RPMI7951 (cell line): Measurements from ENCODE around the gene DOCK2. TPM values are rescaled to one million over a fixed set of nuclear protein-coding genes. Genes with fewer than 3 reads are reported as not detected.
A peak's percentile ranks its signal among the peaks of the same experiment; 100 is the strongest.
"Not testable (repeated sequence)": the region's sequence is repeated elsewhere in the genome, so short reads cannot be mapped to it uniquely, and the experiment has no call there.

Experiments
- DNase-seq: peaks from one replicate; pipeline ENCODE4 v3.0.0-alpha.2; 2012; ENCODE audit warnings: low read depth
- total RNA-seq: library from RNA; depleted of rRNA; stranded (reverse); fragments of >200 nt; shearing (Covaris generic); gene quantifications from 2 replicates; pipeline ENCODE4 v1.2.3, GENCODE V29; 2014

DOCK2 gene
- total RNA-seq, 1 experiment from 2014 or later: 12.5 TPM

DNA sequence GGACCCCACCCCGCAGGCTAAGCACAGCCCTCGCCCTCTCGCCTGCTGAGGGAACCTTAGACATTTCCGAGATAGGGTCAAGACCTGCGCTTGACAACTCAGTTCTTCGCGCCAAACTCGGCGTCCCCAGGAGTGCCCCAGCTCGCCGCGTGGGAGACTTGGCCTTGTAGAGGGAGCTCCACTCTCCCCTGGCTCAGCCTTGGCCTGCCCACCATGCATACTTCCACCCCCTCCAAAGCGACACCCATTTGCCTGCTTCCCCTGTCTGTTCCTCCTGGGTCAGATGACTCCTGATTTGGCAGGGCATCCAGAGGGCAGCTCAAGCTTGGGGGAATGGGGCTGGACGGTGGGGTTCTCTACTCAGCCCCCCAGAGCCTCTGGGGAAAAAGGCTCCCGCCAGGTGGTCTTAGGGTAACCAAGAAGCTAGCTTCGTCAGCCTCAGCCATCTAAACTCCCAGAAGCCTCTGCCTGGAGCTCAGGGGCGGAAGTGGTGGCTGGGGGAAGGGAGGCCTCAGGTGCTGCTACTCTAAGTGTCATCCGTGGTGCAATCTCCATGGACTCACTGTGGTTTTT lies 560 bp downstream of the DOCK2 start:
- no peak for DNase-seq

- no peak for DNase-seq
These were observed 4.2 kb downstream of the DOCK2 start for GRCh38 chr5:169641253-169641652.

DNA sequence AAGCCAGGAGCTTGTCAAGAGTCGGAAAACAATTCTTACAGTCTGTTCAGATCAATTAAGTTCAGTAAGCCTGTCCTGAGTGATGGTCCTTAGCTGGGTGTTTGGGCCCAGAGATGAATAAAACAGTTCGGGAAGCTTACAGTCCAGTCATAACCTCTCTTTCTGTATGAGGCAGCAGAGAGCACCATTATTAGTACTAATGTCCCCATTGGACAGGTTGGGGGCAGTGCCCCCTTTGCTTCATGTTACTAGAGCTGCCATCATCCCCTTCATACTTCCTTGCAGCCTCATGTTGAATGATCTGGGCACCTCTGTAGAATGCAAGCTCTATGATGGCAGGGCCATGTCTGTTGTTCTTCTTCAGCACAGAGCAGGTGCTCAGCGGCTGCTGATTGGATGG lies 9.8 kb downstream of the DOCK2 start:
- no peak for DNase-seq

GRCh38 chr5:169647566-169647965 lies 10.5 kb downstream of the DOCK2 start:
- peak; percentile 15 for DNase-seq

- peak; percentile 67 for DNase-seq
These were observed 11.7 kb downstream of the DOCK2 start for GRCh38 chr5:169648725-169649310.

DNA sequence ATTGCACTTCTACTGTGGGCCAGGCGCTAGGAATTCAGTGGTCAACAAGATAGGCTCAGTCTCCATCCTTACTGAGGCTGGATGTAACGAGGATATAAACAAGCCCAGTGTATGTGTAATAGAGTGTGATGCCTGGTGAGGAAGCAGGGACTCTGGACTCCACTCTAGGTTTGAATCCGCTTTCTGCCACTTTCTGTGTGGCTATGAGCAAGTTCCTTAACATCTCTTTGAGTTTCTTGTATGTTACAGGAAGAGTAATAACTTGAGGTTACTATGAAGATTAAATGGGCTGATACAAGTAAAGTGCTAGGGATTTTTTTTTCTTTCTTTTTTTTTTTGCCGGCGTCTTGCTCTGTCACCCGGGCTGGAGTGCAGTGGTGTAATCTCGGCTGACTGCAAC lies 12.4 kb downstream of the DOCK2 start:
- DNase-seq: no peak

DNA sequence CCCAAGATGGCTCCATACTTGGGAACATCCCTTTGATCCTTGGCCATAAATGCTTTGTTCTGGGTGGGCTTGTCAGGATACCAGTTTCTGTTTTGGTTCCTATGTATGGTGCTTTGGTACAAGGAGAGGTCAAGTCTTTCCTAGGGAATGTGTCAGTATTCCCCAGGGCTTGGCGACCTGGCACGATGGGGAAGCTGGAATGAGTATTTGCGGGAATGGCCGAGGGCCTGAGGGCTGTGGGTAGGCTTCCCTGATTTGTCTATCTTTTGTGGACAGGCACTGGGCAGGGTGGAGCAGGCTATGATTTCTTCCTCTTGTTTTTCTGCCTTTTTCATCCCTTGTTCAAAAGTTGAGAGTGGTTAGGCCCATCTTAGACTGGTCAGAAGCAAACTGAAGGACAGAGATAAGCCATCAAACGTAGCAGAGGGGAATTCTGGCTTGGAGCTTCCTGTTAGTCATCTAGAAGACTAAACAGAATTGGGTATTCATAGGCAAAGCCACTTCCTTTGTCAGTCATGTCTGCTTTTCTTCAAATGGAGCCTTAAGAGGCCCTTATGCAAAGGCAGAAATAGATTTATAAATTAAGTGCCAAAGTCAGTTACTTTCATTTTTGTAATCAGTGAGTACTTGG lies 13.7 kb downstream of the DOCK2 start:
- DNase-seq: peak; percentile 92

GRCh38 chr5:169651526-169651925 lies 14.5 kb downstream of the DOCK2 start:
- peak; percentile 72 for DNase-seq

DNA sequence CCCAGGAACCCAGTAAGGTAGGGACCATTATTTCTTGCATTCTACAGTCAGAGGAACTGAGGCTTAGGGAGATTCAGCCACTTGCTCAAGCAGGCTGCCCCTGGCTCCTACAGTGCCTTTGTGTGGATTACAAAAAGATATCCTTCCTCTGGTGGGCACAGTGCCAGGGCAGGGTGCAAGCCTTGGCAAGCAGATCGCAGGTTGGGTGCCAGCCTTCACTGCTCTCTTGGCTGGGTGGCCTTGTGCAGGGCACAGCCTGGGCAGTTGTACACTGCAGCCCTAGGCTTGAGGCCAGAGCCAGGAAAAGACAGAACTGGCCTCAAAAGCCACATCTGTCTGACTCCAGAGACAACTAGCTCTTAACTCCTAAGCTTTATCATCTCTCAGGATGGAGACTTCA lies 15.0 kb downstream of the DOCK2 start:
- DNase-seq: no peak

DNA sequence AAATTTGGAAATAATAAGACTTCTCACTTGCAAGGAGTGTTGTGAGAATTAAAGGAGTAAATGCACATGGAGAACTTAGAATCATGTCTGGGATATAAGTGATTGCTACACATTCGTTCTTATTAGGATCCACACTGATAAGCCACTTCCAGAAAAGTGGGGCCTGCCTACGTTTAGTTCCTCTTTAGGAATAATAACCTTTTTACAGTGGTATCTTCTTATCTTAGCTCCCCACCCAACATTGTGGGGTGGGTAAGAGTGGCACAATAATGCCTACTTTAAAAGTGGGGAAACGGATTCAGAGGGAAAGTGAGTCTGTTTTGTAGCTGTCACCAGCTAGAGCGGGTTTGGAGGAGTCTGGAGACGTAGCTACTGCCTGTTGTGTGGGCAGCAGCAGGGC lies 16.0 kb downstream of the DOCK2 start:
- no peak for DNase-seq

DNA sequence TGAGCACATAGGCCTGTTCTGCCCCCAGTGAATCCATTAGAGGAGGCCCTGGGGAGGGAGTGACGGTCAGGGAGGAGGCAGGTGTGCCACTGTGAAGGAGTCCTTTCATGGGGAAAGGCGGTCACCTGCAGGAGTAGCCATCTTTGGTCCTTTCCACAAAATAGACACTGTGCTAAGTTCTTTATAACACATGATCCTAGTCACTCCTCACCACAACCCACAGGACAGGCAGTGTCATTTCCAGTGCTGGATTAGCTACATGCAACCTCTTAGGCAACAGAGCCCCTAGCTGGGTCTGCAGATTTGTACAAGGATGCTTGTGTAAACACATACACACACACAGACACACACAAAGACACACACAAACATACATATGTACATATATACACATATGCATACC lies 18.3 kb downstream of the DOCK2 start:
- DNase-seq: no peak

- DNase-seq: peak; percentile 30
These were observed 19.2 kb downstream of the DOCK2 start for GRCh38 chr5:169656125-169656901.

GRCh38 chr5:169657127-169657526 lies 20.1 kb downstream of the DOCK2 start:
- no peak for DNase-seq

GRCh38 chr5:169662451-169662850 lies 25.4 kb downstream of the DOCK2 start:
- DNase-seq: not testable (repeated sequence)

DNA sequence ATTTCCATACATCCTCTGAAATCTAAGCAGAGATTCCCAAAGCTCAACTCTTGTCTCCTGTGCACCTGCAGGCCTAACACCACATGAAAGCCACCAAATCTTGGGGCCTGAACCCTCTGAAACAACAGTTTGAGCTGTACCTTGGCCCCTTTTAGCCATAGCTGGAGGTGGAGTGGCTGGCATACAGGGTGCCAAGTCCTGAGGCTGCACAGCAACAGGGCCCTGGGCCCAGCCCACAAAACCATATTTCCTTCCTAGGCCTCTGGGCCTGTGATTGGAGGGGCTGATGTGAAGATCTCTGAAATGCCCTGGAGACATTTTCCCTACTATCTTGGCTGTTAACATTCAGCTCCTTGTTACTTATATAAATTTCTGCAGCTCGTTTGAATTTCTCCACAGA lies 26.5 kb downstream of the DOCK2 start:
- DNase-seq: no peak

DNA sequence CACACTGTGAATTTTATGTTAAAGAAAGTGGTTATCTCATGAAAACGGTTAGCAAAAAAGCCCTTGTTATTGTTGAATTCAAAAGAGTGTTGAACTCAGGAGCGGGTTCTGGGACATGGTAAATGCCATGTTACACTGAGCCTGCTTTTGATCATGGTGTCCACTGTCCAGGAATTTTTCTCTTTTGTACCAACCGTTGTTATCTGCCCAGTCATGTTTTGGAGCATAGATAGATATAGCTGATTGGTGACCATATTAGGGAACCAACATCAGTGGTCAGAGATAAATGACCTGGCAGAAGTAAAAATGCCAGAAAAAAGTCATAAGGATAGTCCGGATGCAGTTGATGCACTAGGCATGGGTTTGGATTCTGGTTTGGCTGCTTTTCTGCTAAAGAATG lies 29.3 kb downstream of the DOCK2 start:
- no peak for DNase-seq

- DNase-seq: peak; percentile 65
These were observed 31.0 kb downstream of the DOCK2 start for GRCh38 chr5:169667896-169668674.

DNA sequence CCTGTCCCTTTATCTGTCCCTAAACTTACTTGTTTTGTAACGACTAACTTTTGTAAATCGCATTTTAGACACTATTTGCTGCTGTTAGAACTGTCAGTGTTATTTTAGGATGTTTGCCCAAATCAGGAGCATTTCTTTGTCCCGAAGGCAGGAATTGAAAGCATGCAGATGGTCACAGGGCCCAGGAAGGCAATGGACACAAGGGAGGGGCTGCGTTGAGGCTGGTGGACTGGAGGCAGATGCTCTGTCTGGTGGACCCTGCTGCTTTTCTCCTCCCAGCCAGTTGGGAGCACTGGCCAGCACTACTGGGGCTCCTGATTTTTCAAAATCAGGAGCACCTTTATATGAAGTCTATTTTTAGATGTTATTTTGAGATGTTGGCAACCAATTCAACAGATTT lies 31.7 kb downstream of the DOCK2 start:
- DNase-seq: peak; percentile 80

DNA sequence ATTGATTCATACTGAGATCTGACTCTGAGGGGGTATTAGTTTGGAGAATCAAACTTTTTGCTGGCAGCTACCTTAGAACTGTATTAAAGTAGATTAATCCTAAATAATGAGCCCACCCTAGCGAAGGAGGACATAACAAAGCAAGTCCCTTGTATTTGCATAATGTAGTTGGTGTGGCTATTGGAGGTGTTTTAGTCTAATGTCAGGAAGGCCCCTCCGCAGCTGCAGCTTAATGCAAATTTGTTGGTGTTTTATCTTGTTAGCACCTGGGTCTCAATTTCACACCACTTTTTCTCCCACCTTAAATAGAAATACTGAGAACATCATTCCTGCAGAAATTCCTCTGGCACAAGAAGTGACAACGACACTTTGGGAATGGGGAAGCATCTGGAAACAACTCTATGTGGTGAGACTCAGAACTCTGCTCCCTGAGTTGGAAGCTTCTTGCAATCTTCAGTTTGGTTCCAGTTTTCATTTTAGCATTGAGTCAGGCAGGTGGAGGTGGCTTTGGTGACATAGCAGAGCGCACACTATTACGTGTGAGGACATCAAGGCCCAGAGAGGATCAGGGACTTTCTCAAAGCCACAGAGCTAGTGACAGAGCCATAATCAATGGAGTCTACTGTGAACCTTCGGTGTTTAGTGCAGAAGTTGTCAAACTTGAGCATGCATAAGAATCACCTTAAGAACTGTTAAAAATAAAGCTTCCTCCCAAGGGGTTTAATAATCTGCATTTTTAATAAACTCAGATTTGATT lies 33.9 kb downstream of the DOCK2 start:
- DNase-seq: no peak

- no peak for DNase-seq
These were observed 45.0 kb downstream of the DOCK2 start for GRCh38 chr5:169682026-169682425.

- no peak for DNase-seq
These were observed 49.1 kb downstream of the DOCK2 start for GRCh38 chr5:169686137-169686536.
